ENCODE measurements around the gene MYH11.
"Not testable (repeated sequence)": the region's sequence is repeated elsewhere in the genome, so short reads cannot be mapped to it uniquely, and the experiment has no call there.

The MYH11 gene

GRCh38 chr16:15855704-15856003 is 1.2 kb downstream of the MYH11 start:
- peaks cover 55% of the 10 kb centered on the region for H3K27me3 ChIP-seq (ENCODE audit: insufficient read depth, low read length)
- no peak overlapping the region for H3K4me3 ChIP-seq (ENCODE audit: low read length)
- H3K4me1 ChIP-seq (ENCODE audit: insufficient read depth, low read length), result no peaks in the 10 kb centered on the region
- H3K27ac ChIP-seq (ENCODE audit: low read depth, low read length), result no peak overlapping the region
- H3K9ac ChIP-seq (ENCODE audit: low read depth, low read length), result no peak overlapping the region
- no peaks in the 10 kb centered on the region for H3K9me3 ChIP-seq (ENCODE audit: insufficient read depth, low read depth, low read length)
- 93% methylated on average over 5 of the region's 5 CpGs for WGBS
- no peaks in the 10 kb centered on the region for H3K36me3 ChIP-seq (ENCODE audit: insufficient read depth, low read length)

GRCh38 chr16:15854906-15855703 is 1.7 kb downstream of the MYH11 start:
- Histone ChIP-seq H3K27ac (ENCODE audit: low read depth, low read length) (no peak overlapping the region), H3K9me3 (ENCODE audit: insufficient read depth, low read depth, low read length) (no peaks in the 10 kb centered on the region), H3K9ac (ENCODE audit: low read depth, low read length) (no peak overlapping the region), H3K36me3 (ENCODE audit: insufficient read depth, low read length) (no peaks in the 10 kb centered on the region), H3K4me1 (ENCODE audit: insufficient read depth, low read length) (no peaks in the 10 kb centered on the region), H3K4me3 (ENCODE audit: low read length) (no peak overlapping the region), H3K27me3 (ENCODE audit: insufficient read depth, low read length) (peaks cover 55% of the 10 kb centered on the region)
- whole genome bisulfite sequencing, result 85% methylated on average over 15 of the region's 15 CpGs

- Histone ChIP-seq H3K36me3 (ENCODE audit: insufficient read depth, low read length) (no peaks in the 10 kb centered on the region), H3K4me1 (ENCODE audit: insufficient read depth, low read length) (no peaks in the 10 kb centered on the region), H3K9ac (ENCODE audit: low read depth, low read length) (no peak overlapping the region), H3K9me3 (ENCODE audit: insufficient read depth, low read depth, low read length) (no peaks in the 10 kb centered on the region), H3K4me3 (ENCODE audit: low read length) (no peak overlapping the region), H3K27ac (ENCODE audit: low read depth, low read length) (no peak overlapping the region), H3K27me3 (ENCODE audit: insufficient read depth, low read length) (peaks cover 50% of the 10 kb centered on the region)
- 77% methylated on average over 3 of the region's 3 CpGs for WGBS
These were observed 2.8 kb downstream of the MYH11 start for GRCh38 chr16:15854061-15854460.

GRCh38 chr16:15853021-15853420 is 3.8 kb downstream of the MYH11 start:
- no peaks in the 10 kb centered on the region for H3K9me3 ChIP-seq (ENCODE audit: insufficient read depth, low read depth, low read length)
- WGBS, result 89% methylated on average over 4 of the region's 4 CpGs

GRCh38 chr16:15850555-15850954 is 6.3 kb downstream of the MYH11 start:
- H3K9me3 ChIP-seq (ENCODE audit: insufficient read depth, low read depth, low read length); H3K36me3 ChIP-seq (ENCODE audit: insufficient read depth, low read length); H3K9ac ChIP-seq (ENCODE audit: low read depth, low read length); H3K4me1 ChIP-seq (ENCODE audit: insufficient read depth, low read length); H3K4me3 ChIP-seq (ENCODE audit: low read length); H3K27ac ChIP-seq (ENCODE audit: low read depth, low read length): not testable (repeated sequence)
- H3K27me3 ChIP-seq (ENCODE audit: insufficient read depth, low read length), result peaks cover 16% of the 10 kb centered on the region
- 95% methylated on average over 6 of the region's 6 CpGs for WGBS

More at GRCh38 chr16:15853021-15853420, 3.8 kb downstream of the MYH11 start:
- Histone ChIP-seq H3K27ac (ENCODE audit: low read depth, low read length) (no peak overlapping the region), H3K4me1 (ENCODE audit: insufficient read depth, low read length) (no peaks in the 10 kb centered on the region), H3K4me3 (ENCODE audit: low read length) (no peak overlapping the region), H3K9ac (ENCODE audit: low read depth, low read length) (no peak overlapping the region), H3K36me3 (ENCODE audit: insufficient read depth, low read length) (no peaks in the 10 kb centered on the region), H3K27me3 (ENCODE audit: insufficient read depth, low read length) (peaks cover 41% of the 10 kb centered on the region)

- no peak overlapping the region for H3K9ac ChIP-seq (ENCODE audit: low read depth, low read length)
- H3K36me3 ChIP-seq (ENCODE audit: insufficient read depth, low read length), result no peaks in the 10 kb centered on the region
- H3K9me3 ChIP-seq (ENCODE audit: insufficient read depth, low read depth, low read length), result no peaks in the 10 kb centered on the region
- H3K27me3 ChIP-seq (ENCODE audit: insufficient read depth, low read length), result 0 out of 2 replicates have a peak, but pooled peaks cover 4% of the 10 kb centered on the region
- no peaks in the 10 kb centered on the region for H3K4me1 ChIP-seq (ENCODE audit: insufficient read depth, low read length)
- H3K27ac ChIP-seq (ENCODE audit: low read depth, low read length), result no peak overlapping the region
- H3K4me3 ChIP-seq (ENCODE audit: low read length), result no peak overlapping the region
- 89% methylated on average over 12 of the region's 12 CpGs for WGBS
These were observed 7.4 kb downstream of the MYH11 start for GRCh38 chr16:15849209-15849981.

GRCh38 chr16:15847611-15848175 is 9.1 kb downstream of the MYH11 start:
- no peaks in the 10 kb centered on the region for H3K9me3 ChIP-seq (ENCODE audit: insufficient read depth, low read depth, low read length)
- no peaks in the 10 kb centered on the region for H3K27me3 ChIP-seq (ENCODE audit: insufficient read depth, low read length)
- no peak overlapping the region for H3K9ac ChIP-seq (ENCODE audit: low read depth, low read length)
- no peaks in the 10 kb centered on the region for H3K4me1 ChIP-seq (ENCODE audit: insufficient read depth, low read length)
- H3K27ac ChIP-seq (ENCODE audit: low read depth, low read length), result no peak overlapping the region
- H3K4me3 ChIP-seq (ENCODE audit: low read length), result no peak overlapping the region
- 91% methylated on average over 9 of the region's 9 CpGs for WGBS
- H3K36me3 ChIP-seq (ENCODE audit: insufficient read depth, low read length), result no peaks in the 10 kb centered on the region

GRCh38 chr16:15846510-15846909 is 10.3 kb downstream of the MYH11 start:
- Histone ChIP-seq H3K27me3 (ENCODE audit: insufficient read depth, low read length) (no peaks in the 10 kb centered on the region), H3K36me3 (ENCODE audit: insufficient read depth, low read length) (no peaks in the 10 kb centered on the region), H3K27ac (ENCODE audit: low read depth, low read length) (no peak overlapping the region), H3K9me3 (ENCODE audit: insufficient read depth, low read depth, low read length) (no peaks in the 10 kb centered on the region), H3K4me1 (ENCODE audit: insufficient read depth, low read length) (no peaks in the 10 kb centered on the region), H3K4me3 (ENCODE audit: low read length) (no peak overlapping the region), H3K9ac (ENCODE audit: low read depth, low read length) (no peak overlapping the region)
- 90% methylated on average over 4 of the region's 4 CpGs for WGBS

GRCh38 chr16:15843635-15844279 is 13.1 kb downstream of the MYH11 start:
- Histone ChIP-seq H3K27me3 (ENCODE audit: insufficient read depth, low read length) (no peaks in the 10 kb centered on the region), H3K27ac (ENCODE audit: low read depth, low read length) (no peak overlapping the region), H3K4me3 (ENCODE audit: low read length) (no peak overlapping the region), H3K9ac (ENCODE audit: low read depth, low read length) (no peak overlapping the region), H3K36me3 (ENCODE audit: insufficient read depth, low read length) (no peaks in the 10 kb centered on the region), H3K9me3 (ENCODE audit: insufficient read depth, low read depth, low read length) (no peaks in the 10 kb centered on the region), H3K4me1 (ENCODE audit: insufficient read depth, low read length) (no peaks in the 10 kb centered on the region)
- WGBS, result 89% methylated on average over 9 of the region's 10 CpGs

- not testable (repeated sequence) for H3K4me1 ChIP-seq (ENCODE audit: insufficient read depth, low read length); H3K9me3 ChIP-seq (ENCODE audit: insufficient read depth, low read depth, low read length); H3K36me3 ChIP-seq (ENCODE audit: insufficient read depth, low read length); H3K27ac ChIP-seq (ENCODE audit: low read depth, low read length); H3K9ac ChIP-seq (ENCODE audit: low read depth, low read length); H3K4me3 ChIP-seq (ENCODE audit: low read length); H3K27me3 ChIP-seq (ENCODE audit: insufficient read depth, low read length)
- WGBS, result 91% methylated on average over 8 of the region's 8 CpGs
These were observed 17.6 kb downstream of the MYH11 start for GRCh38 chr16:15839204-15839603.

GRCh38 chr16:15837761-15838160 is 19.1 kb downstream of the MYH11 start:
- Histone ChIP-seq H3K27ac (ENCODE audit: low read depth, low read length) (no peak overlapping the region), H3K4me1 (ENCODE audit: insufficient read depth, low read length) (no peaks in the 10 kb centered on the region), H3K9ac (ENCODE audit: low read depth, low read length) (no peak overlapping the region), H3K27me3 (ENCODE audit: insufficient read depth, low read length) (no peaks in the 10 kb centered on the region), H3K36me3 (ENCODE audit: insufficient read depth, low read length) (no peaks in the 10 kb centered on the region), H3K9me3 (ENCODE audit: insufficient read depth, low read depth, low read length) (no peaks in the 10 kb centered on the region), H3K4me3 (ENCODE audit: low read length) (no peak overlapping the region)
- WGBS, result 95% methylated on average over 11 of the region's 11 CpGs
